GM10248 (cell line): ENCODE data around the gene SECISBP2.
A peak's percentile ranks its signal among the peaks of the same experiment; 100 is the strongest.

Source experiments
- CTCF ChIA-PET: fragments of 300-600 bp; sonication (Branson Sonifier 250); formaldehyde crosslinking; extraction: SDS; loops from one replicate; lab custom pipeline; 2021; ENCODE audit warnings: antibody characterized with exemption; lab: Yijun Ruan, JAX
- POLR2A ChIA-PET: fragments of 350-650 bp; sonication (Branson Sonifier 250); formaldehyde crosslinking; extraction: SDS; loops from one replicate; lab custom pipeline; 2020; ENCODE audit warnings: antibody characterized with exemption; lab: Yijun Ruan, JAX
- DNase-seq: peaks from one replicate; pipeline ENCODE4 v3.0.0; 2012; ENCODE audit errors: extremely low spot score
- TF ChIP-seq, protein P1 (sequence below): IDR thresholded peaks from 2 replicates; pipeline ENCODE4 v1.5.1; 2012; ENCODE audit warnings: mild to moderate bottlenecking, low read depth; ENCODE audit errors: extremely low read depth, missing control alignments, control extremely low read depth

Gene SECISBP2

DNA sequence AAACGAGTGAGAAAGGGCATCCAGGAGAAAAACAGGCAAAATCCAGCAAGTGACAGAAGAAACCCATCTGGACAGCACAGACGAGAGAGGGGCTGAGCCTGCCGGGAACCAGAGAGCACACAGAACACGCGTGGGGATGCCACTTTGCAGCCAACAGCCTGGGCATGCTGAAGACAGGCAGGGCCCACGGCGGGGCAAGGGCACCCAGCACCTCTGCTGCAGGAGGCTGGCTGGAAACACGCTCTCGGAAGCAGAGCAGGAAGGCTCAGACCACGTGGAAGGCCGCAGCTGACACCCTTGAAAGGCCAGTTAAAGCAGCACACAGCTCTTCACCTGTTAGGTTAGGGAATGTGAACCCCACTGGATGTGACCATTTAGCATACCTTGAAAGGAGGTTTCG is 76.1 kb downstream of the SECISBP2 start:
- ChIA-PET CTCF (no interaction called here), POLR2A (no interaction called here)
- TF ChIP-seq, protein P1, sequence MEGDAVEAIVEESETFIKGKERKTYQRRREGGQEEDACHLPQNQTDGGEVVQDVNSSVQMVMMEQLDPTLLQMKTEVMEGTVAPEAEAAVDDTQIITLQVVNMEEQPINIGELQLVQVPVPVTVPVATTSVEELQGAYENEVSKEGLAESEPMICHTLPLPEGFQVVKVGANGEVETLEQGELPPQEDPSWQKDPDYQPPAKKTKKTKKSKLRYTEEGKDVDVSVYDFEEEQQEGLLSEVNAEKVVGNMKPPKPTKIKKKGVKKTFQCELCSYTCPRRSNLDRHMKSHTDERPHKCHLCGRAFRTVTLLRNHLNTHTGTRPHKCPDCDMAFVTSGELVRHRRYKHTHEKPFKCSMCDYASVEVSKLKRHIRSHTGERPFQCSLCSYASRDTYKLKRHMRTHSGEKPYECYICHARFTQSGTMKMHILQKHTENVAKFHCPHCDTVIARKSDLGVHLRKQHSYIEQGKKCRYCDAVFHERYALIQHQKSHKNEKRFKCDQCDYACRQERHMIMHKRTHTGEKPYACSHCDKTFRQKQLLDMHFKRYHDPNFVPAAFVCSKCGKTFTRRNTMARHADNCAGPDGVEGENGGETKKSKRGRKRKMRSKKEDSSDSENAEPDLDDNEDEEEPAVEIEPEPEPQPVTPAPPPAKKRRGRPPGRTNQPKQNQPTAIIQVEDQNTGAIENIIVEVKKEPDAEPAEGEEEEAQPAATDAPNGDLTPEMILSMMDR = no peak
- DNase-seq = no peak

GRCh38 chr9:89395931-89396710 is 77.8 kb downstream of the SECISBP2 start:
- no peak for DNase-seq
- POLR2A ChIA-PET = no interaction called here

DNA sequence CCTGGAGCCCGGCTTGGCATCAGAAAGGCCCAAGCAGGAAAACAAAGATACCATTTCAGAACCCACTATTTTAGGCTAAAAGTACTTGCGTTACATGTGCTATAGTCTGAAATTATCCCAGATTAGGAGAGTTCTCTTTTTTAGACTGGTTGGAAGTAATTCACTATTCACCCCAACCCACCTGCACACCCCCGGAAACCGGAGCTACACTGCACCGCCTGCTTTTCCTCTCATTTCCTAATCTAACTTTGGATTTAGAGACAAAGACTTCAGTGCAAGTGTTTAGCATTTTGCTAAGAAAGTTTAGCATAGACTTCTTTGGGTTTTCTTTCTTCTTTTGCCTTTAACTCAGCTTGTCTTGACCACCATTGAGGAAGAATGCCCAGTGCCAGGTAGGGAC is 79.2 kb downstream of the SECISBP2 start:
- ChIA-PET POLR2A (no interaction called here), CTCF (interaction anchor here (1.3 to 1.8 kb wide), 2 partner anchors 10 to 151 kb away, joined by 3 to 6 read pairs; no protein-coding TSS in a partner anchor)
- TF ChIP-seq, protein P1 = no peak
- no peak for DNase-seq

More at GRCh38 chr9:89395931-89396710, 77.8 kb downstream of the SECISBP2 start:
- CTCF ChIA-PET = interaction anchor here (1.3 to 2.0 kb wide), 3 partner anchors 12 to 153 kb away, joined by 3 to 6 read pairs (median 4); no protein-coding TSS in a partner anchor
- TF ChIP-seq, protein P1 = no peak

- POLR2A ChIA-PET = no interaction called here
- TF ChIP-seq, protein P1 = no peak
- CTCF ChIA-PET = interaction anchor here (1.1 to 1.3 kb wide), 3 partner anchors 17 to 24 kb away, joined by 3 to 4 read pairs (median 3); no protein-coding TSS in a partner anchor
- DNase-seq = no peak
Observed at GRCh38 chr9:89398621-89399020, 80.3 kb downstream of the SECISBP2 start.

DNA sequence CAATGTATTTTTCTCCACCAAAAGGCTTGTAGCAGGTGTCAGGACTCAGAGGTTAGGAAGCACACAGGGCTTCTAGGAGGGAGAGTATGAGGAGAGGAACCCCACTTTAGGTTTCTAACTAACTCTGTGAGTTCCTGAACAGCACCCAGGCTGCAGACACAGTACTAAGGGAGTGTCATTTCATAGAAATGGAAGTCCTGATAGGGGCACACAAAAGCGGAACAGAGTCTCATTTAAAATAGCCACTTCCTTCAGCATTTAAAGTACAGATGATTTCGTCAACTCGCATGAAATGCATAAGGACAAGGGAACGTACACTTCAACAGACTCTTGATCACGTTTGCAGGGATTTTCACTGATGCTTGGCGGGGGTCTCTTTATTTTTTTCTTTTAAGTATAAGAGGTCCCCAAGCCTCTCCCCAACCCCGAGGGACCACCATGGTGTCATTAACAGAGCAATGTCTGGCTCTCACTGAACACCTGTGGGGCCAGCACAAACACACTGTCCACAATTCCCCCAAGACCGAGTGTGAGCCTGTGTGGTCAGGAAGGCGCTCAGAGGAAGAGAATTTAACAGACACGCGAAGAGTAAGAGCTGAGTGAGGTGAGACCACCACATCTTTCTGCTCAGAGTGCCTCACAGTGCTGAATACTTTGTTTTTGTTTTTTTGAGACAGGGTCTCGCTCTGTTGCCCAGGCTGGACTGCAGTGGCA is 82.3 kb downstream of the SECISBP2 start:
- peak; percentile 72 for DNase-seq
- TF ChIP-seq, protein P1 = no peak

DNA sequence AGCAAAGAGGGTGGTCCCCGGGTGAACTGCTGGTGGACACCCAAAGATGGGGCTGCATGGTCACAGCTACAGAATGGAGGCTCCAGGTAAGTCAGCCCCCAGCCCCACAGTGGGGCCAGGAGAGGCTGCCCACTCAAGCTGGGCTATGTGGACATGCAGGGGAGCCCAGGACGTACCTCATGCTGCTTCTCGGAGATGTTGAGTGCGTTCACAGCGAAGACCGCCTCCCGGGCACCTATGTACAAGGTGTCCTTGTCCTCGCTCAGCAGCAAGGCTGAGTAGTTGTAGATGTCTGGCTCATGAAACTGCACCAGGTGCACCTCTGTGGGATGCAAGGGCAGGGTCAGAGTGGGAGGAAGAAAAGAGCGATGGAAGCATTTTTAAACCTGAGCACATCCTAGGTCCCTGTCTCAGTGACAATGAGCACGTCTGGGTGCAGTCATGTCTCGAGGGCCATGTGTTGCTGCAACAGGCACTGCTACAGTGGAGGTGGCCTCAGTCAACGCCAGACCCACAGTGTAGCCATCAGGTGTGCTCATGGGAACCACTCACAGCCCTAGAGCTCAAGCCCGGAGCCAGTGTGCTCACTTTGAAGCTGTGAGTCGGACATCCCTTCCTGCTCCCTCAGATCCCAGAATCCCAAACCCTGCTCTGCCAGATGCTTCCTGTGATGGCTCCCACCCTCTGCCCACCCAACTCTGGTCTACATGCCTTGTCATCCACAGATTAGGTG is 84.6 kb downstream of the SECISBP2 start:
- ChIA-PET POLR2A (no interaction called here), CTCF (interaction anchor here (0.8 to 5.5 kb wide), 6 partner anchors 16 to 152 kb away, joined by 3 to 28 read pairs (median 5); no protein-coding TSS in a partner anchor)
- DNase-seq = no peak
- TF ChIP-seq, protein P1 = no peak

More for the DNA sequence above, 82.3 kb downstream of the SECISBP2 start:
- POLR2A ChIA-PET = no interaction called here
- CTCF ChIA-PET = interaction anchor here (0.6 to 5.5 kb wide), 9 partner anchors 10 to 148 kb away, joined by 3 to 28 read pairs (median 6); no protein-coding TSS in a partner anchor
